NCI-H2227 treated with DMSO at 0.1 percent for 48 hours (cell line): ENCODE data around the gene IFI27L2.

Source experiments
- DNase-seq: peaks from one replicate; lab custom pipeline; 2025; lab: John Stamatoyannopoulos, UW

IFI27L2 gene

DNA sequence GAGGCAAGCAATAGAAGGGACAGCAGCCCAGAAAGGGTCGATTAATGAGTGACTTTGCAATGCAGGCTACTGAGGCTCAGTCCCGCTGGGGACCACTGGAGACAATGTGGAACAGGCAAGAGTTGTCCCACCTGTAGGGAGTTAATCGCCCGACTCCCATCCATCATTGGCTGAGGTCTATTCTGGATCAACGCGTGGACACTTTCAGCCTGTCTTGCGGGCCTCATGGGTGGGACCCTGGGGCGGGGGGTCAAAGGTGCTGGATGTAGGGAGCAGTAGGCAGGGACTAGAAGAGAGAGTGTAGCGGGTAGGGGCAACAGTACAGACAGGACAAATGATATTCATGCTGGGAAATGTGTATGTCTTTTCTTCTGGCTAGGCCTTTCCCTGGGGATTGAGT lies 6.1 kb downstream of the IFI27L2 start:
- no peak for DNase-seq

DNA sequence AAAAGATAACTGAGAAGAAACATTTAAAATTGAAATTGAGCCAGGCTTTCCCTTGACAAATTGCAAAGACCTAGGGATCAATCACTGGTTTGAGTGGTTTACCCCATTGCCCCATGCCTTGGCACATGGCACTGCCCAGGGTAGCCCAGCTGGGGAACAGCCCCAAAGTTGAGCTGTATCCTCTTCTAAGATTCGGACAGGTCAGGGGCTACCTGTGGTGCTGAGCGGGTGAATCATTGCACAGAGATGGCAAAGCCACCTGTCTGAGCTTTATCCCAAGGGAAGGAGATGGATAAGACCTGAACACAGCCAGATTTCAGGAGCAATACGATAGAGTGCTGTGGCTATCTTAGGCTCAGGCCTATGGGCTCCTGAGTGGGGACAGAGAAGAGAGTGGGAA lies 7.0 kb downstream of the IFI27L2 start:
- DNase-seq = no peak

DNA sequence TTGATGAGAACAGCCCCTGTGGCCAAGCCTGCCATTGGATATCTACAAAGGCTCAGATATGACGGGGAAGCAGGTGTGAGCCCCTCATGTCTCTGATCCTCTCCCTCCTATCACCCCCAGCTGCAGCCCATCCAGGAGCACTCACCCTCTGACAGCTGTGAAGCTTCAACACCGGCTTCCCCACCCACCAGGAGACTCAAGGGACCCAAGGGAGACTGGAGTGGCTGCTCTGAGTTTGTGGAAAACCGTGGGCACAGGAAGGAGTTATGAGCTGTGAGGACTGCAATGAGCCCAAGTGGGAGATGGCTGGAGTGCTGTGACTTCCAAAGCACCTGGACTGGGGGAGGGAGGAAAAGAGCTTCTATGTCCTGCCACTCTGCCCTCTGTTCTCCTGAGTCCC lies 7.9 kb downstream of the IFI27L2 start:
- no peak for DNase-seq

DNA sequence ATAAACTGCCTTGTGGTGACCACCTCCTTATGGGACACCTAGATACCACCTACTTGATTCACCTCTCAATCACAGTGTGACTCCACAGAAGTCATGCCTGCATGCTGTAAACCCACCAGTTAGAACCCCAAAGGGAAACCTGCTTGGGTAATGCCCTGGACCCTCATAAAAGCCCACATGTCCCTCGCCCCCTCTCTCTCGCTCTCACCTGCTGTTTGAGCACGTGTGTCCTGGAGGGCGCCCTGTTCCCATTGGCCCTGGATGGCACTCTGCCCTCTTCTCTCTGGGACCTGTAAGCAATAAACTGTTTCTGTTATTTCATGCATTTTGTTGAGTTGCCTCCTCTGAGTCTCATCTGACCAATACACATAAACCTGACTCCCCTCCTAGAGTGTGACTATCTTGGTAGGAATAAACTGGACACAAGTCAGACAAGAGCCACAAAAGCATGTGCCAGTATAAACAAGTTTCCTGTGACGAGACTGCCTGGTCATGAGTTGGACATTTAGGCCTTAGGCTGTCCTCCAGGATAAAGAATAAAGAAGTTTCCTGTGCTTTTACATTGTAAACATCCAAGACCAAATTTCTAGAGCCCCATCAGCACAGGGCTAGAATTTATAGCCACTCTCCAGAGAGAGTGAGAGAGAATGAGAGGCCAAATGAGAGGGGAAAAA lies 8.6 kb downstream of the IFI27L2 start:
- no peak for DNase-seq

DNA sequence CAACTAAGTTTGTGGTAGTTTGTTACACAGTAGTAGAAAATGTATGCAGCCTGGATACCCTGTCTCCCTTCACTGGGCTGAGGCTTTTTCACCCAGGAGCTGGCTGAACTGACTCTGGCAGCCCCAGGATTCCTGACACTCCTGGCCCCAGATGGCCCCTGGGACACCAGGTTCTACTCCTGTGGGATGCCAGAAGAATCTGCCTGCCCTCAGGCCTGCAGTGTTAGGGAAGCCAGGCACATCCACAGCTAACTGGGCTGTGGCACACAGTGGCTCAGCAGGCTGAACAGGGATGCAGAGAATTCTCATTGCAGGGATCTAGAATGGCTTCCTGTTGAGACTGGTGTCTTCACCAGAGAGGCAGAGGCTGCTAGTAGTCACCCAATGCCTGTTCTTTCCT lies 10.3 kb downstream of the IFI27L2 start:
- DNase-seq = no peak

DNA sequence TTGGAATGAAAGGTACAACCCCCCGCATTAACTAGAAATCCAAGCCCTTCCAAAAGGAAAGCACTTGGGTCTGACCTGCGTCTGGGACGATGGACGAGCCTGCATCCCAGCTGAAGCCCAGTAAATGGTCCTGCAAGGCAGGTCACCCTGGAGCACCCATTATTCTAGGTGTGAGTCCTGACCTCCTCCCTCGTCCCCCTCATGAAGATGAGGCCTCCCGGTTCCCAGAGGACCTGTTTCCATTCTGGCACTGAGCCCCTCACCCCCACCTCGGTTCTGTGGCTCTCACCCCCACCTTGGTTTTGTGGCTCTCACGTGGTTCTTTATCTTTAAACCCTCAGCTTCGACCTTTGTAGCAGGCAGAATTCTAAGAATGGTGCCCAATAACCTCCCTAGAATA lies 11.5 kb downstream of the IFI27L2 start:
- no peak for DNase-seq

DNA sequence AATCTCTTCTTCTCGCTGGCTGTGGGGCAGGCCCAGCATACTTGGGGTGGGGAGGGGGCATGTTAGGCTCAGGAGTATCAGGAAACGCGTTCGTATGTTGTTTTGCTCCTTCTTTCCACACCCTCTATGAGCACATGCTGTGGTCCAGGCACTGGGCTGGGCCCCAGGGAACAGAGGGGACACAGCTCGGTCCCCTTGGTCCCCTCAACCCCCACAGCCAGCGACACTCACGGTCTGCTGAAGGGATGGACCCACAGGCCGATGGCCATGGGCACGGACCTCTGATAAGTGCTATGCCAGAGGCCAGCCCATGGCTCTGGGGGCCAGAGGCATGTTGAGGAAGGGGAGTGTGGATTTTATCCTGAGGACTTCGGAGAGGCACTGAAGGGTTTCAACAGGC lies 12.7 kb downstream of the IFI27L2 start:
- no peak for DNase-seq

DNA sequence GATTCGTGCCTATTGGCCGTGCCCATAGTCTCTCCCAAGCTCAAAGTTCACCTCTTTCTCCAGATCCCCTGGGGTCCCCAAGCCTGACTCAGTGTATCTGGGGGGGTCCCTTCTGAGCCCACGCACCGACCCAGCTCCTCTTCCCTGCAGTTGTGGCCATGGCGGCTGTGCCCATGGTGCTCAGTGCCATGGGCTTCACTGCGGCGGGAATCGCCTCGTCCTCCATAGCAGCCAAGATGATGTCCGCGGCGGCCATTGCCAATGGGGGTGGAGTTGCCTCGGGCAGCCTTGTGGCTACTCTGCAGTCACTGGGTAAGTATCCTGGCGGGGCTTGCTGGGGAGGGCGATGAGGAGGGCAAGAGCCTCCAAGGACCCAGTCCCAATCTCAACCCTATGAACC lies 13.8 kb downstream of the IFI27L2 start:
- DNase-seq = no peak

DNA sequence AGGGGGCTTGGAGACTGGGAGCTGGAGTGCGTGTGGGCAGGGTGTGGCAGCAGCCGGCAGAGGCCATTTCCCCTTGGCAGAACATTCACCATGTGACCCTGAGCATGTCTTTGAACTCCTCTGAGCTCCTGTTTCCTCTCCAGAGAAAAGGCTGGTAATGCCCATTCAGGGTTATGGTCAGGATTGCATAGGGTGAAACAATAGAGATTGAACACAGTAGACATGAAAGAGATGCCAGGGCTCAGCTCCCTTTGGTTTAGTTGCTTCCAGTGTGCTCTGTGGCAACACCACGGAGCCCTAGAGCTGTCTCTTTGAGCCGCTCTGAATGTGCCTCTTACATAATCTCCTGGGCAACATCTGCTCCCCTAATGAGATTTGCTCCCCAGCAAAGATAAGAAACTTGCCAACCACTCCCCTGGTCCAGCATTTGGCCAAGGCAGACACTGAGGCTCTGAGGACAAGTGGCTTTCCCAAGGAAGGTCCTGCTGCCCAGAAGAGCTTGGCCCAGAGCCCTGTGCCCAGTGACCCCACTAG lies 14.3 kb downstream of the IFI27L2 start:
- DNase-seq = no peak

DNA sequence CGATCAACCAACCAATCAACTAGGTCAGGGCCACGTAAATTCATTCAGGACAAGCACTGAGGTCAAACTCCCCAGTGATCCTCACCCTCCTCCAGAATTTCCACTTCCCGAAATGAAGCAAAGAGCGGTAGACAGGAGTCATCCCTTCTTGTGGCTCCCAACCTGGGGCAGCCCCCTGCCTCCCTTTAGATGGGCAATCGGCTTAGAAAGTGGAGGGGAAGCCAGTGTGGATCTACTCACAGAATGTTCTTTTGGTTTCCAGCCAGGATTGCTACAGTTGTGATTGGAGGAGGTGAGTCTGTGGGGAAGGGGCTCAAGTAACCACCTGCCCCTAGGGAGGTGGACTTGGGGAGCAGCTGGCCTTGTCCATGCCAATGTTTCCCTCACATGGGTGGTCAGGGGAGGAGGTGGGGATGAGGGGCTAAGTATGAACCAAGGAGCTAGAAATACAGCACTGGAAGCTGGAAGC lies 14.8 kb downstream of the IFI27L2 start:
- no peak for DNase-seq

DNA sequence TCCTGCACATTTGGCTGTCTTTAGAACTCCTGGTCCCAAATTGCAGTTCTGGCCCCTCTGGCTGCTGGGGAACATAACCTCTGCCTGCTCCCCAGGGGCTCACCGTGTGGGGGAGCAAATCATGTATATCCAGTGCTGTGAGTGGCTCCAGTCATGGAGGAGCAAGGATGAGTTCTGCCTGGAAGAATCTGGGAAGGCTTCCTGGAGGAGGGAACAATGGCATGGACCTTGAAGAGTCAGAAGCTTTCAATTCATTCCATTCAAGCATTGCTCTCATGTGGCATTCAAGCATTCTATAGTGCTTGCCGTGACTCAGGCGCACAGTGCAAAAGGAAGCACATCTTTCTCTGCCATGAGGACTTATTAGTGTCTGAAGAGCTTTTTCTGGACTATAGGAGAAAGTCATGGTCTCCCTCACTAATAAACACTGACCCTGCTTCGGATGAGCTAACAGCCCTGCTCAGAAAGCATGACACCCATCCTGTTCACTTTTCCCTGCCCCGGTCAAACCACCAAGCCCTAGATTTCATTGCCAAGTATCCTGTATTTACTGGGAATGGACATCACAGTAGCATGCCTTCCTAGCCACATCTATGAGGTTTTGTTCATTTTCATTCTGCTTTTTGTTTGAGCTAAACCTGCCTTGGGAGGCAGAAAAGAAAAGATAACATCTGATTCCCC lies 15.4 kb downstream of the IFI27L2 start:
- no peak for DNase-seq

DNA sequence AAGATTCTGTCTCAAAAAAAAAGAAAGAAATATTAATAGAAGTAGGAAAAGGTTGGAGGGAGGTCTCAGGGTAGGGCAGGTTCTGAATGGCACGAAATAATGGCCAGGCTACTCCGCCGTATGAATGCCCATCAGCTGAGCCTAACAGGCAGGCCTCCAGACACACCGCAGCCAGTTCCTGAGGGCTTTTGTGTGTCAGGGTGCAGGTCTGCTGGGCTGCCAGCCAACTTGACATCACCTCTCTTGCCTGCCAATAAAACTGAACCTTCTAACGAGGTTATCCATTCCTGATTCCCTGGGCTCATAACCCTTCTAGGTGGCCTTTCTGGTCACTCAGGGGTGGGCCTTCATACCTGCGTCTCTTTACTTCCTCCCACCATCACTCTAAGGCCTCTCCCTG lies 15.9 kb downstream of the IFI27L2 start:
- DNase-seq = no peak

DNA sequence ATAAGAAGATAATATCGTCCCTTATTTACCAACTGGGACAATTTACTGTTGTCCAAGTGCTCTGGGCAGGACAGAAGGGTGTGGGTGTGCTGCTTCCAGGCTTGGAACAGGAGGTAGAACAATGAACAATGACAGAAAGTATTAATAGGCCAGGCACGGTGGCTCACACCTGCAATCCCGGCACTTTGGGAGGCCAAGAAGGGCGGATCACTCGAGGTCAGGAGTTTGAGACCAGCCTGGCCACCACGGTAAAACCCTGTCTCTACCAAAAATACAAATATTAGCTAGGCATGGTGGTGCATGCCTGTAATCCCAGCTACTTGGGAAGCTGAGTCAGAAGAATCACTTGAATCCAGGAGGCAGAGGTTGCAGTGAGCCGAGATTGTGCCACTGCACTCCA lies 16.3 kb downstream of the IFI27L2 start:
- DNase-seq = no peak

DNA sequence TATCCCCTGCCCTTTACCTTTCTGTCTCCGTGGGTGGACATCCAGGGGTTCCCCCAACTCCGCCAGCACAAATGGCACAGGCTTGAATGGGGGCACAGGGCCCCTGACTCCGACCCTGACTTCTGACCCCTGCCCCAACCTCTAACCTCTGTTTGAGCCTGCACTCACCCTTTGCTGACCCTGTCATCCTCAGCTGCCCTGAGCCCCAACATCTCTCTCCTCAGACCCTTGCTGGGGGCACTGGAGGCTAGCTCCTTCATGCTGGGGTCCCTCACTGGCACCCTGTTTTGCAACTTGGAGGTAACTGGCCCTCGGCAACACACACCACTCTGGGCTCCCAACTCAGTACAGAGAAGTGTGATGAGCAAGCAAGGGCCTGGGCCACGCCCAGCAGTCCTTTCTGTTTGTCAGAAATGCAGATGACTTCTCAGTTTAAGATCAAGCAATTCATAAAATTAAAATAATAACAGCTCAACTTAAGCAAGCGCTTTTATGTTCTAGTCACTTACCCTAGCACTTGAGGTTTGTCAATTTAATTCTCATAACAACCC lies 16.8 kb downstream of the IFI27L2 start:
- no peak for DNase-seq

DNA sequence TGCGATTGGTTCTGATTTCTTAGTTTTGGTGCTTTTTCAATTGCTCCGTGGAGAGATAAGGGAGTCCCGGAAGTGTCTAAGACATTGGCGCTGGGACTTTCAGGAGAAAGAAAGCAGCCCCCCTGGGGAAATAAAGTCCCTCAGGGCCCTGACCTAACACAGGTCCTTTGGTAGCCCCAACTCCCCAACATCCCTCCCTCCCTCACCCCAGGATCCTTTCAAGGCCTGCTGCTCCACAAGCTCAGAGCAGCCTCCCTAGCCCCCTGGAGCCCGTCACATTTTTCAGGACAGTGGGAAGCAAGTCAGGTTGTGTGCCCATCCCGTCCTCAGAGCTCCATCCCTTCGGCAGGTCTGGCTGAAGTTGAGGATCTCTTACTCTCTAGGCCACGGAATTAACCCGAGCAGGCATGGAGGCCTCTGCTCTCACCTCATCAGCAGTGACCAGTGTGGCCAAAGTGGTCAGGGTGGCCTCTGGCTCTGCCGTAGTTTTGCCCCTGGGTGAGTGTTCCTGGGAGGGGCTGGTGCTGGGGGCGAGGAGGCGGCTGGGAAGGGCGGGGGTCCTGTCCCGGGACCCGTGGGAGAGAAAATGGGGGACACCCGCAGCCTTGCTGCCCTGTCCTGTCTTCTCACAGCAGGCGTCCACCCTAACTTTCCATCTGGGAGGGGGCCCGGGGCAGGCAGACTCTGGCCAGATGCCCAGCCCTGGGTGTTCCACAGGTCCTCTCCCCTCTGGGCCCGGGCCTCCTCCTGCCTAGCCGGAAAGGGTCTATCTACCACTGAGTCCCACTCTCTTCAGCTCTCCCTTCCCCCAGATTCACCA lies 17.9 kb downstream of the IFI27L2 start:
- DNase-seq = no peak

DNA sequence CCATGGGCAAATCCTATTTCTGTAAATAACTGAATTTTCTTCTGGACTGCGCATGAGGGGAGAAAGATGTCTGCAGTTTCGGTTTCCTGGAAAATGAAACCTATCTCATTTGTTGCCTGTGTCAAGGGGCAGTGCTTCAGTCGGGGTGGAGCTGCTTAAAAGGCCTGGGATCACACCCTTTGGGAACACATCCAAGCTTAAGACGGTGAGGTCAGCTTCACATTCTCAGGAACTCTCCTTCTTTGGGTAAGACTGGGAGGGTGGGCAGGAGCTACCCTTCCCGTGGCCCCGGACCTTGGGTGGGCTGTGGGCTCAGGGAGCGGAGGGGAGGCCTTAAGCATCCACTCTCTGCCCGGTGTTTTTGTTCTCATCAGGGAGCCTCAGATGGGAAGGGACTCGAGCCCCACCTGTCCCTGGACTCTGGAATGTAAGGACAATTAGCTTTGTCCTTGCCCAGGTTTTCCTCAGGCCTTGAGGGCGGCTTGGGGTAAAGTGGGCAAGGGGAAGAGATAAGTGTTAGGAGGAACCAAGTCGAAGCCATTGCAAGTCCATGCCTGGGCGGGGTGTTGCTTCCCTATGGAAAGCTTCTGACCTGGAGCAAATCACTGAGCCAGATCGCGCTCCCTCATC lies 18.7 kb downstream of the IFI27L2 start, which contains the start of gene IFI27:
TSS of gene IFI27 (plus strand) at position 185 of the 630 bp plus-strand sequence.
- no peak for DNase-seq

DNA sequence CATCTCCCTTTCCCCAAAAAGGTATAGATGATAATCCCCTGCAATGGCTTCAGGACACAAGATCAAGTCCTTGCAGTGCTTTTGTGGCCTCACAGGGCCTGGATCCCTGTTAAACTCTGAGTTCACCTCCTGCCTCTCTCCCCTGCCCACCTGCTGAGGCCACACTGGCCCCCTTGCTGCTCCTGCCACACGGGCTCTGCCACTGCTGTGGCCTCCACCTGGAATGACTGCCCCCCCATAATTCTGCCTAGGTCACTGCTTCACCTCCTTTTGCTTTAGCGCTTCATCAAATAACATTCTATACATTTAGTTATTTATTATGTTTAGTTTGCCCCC lies 19.5 kb downstream of the IFI27L2 start:
- no peak for DNase-seq

DNA sequence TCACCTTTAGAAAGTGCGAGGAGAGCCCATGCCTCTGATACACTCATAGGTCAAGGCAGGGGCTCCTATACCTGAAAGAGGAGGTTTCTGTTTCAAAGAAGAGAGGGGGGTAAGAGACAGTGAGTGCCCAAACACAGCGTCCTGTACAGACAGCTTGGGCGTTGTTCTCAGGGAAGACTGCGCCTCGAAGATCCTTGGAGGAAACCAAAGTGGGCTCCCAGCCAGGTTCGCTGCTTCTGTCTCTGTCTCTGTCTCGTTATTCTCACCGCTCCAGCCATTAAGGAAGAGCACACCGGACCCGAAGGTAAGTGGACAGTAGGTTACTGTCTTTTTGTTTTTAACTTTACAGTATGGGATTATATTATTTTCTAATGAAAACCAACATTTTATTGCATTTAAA lies 24.7 kb downstream of the IFI27L2 start:
- no peak for DNase-seq

DNA sequence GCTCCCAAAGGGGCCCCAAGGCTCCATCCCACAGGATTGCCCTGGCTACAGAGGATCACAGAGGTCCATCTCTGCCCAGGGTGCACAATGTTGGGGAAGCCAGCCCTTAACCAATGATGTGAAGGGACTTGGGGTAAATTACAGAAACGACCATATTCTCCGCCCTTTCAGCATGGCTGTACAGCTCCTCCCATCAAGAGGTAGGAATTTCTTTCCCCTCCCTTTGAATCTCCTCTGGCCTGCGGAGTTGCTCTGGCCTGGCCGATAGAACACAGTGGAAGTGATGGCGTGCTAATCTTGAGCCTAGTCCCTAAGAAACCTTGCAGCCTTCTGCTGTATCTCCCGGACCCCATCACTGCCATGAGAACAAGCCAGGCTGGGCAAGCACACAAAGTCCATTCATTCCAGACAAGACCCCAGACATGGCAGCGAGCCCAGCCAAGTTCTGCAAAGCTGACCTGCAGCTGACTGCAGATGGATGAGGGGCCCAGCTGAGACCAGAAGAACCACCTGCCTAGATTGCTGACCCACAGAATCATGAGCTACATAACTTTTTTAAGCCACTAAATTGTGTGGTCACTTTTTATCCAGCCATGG lies 25.8 kb downstream of the IFI27L2 start:
- DNase-seq = no peak

DNA sequence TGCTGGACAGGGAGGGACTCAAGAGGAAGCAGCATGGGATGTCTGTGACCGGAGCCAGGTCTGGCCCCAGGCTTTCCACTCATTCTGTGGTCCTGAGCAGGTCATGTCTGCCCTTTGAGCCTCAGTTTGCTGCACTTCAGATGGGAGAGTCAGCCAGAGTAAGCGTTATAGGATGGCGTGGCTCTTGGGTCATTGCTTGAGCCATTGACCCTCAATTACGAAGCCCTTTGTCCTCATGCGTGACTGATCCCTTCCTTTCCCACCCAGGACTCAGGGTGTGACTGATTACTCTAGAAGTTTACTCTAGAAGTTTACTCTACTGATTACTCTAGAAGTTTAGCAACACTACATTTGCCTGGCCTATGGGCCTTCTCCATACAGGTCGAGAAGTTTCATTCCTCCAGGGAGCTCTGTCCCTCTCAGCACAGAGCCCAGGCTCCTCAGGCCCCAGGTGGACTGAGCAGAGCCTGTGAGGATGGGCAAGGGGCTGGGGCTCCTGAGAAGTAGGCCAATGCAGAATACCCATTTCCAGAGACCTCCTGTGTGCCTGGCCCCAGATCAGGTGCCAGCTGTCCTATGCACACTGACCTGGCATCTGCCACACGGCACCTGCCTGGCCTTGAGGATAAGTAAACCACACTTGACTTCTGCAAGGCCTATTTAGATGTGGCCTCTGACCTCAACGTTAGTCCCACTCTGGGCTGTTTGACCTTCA lies 26.5 kb downstream of the IFI27L2 start:
- DNase-seq = no peak

DNA sequence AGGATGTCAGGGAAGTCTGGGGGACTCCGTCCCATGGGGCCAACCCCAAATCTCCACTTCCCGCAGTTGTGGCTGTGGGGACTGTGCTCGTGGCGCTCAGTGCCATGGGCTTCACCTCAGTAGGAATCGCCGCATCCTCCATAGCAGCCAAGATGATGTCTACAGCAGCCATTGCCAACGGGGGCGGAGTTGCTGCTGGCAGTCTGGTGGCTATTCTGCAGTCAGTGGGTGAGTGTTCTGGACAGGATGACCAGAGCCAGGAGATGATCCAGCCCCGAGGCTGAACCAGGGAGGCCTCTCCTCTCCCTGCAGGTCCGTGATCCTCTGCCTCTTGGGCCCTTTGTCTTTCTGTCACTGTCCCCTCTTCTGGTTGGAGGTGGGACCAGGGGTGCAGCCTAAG lies 27.7 kb downstream of the IFI27L2 start:
- DNase-seq = no peak
